ENCODE measurements around the gene FGD5. TPM values are rescaled to one million over a fixed set of nuclear protein-coding genes. Genes with fewer than 3 reads are reported as not detected.

Gene FGD5
- total RNA-seq, 1 donor from 2014 or later = 15.3 TPM

DNA sequence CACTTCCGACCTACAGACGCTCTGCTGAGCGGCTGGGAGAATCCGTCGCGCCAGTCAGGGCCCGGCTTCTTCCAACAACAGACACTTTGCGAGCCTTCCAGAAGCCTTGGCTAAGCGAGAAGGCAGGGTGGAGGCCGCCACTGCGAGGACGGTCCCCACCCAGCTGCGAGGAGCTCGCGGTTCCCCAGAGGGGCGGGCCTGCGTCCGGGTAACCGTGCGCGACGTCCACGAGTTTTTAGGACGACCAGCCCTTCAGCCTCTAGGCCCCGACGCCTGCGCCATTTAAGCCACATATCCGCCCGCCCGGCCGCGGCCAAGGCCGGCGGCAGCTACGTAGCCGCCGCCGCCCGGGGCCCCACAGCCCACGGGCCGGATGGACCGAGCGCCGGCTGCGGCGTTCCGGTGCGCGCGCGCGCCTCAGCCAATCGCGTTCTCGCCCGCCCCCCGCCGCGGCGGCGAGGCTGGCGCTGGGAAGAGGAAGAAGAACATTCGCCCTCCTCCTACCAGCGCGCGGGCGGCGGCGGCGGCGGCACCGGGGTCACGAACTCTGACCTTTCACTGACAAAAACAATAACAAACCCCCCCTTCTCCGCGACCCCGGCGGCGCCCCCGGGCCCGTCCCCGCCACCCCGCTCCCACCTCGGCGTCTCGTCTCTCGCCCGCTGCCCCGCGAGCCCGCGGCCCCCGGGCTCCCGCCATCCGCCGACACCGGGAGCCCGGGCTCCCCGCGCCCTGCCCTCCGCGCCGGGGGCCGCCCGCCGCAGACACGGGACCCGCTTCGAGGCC lies 128.5 kb downstream of the FGD5 start, which contains the start of gene NR2C2:
Gene NR2C2, plus strand, starts transcription at position 484 of the 786 bp plus-strand sequence. CDS start 56,332 bp downstream, outside the sequence.
- Mint-ChIP-seq H3K36me3 (peaks cover 32% of the 10 kb centered on the region), H3K27ac (peak within 1 kb of the TSS; percentile 100), H3K9me3 (no peaks in the 10 kb centered on the region), H3K4me3 (peak within 1 kb of the TSS; percentile 99), H3K4me1 (ENCODE audit: unreplicated experiment) (peaks cover 36% of the 10 kb centered on the region), H3K27me3 (no peaks in the 10 kb centered on the region)
- DNase-seq (ENCODE audit: extremely low spot score, unreplicated experiment) = peak; percentile 83
- no peak for TF ChIP-seq CTCF (conservative IDR thresholded peaks at IDR 0.05)

DNA sequence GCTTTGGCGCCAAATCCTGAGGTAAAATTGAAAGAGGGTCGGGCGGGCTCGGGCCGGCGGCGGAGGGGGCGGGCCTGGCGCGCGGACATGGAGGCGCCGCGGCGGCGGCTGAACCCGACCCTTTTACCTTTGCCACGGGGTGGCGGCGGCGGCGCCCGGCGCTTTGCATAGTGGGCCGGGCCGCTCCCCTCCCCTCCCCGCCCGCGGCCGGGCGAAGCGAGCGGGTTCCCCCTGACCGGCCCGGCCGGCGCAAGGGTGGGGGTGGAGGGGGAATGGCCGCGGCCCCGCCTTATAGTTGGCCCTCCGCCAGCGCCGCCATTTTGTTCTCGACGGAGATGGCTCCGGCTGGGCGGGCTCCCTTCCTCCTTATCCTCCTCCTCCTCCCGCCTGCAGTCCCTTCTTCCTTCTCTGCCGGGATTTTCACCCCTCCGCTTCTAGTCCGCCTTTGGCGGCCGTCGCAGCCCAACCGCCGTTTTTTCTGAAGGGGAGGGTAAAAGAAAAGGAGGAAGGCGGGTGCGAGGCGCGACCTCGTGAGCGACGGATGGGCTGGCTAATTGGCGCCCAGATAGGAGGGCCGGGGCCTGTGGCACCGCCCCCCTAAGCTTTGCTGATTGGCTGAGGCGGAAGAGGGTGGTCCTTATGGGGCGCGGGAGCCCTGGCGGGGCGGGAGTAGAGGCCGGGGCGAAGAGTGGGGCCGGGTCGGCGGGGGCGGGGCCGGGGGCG lies 129.3 kb downstream of the FGD5 start:
- Mint-ChIP-seq H3K4me1 (ENCODE audit: unreplicated experiment) (peaks cover 37% of the 10 kb centered on the region), H3K36me3 (peaks cover 36% of the 10 kb centered on the region)
- peak; percentile 96 for DNase-seq (ENCODE audit: extremely low spot score, unreplicated experiment)

GRCh38 chr3:14948609-14949038 lies 129.9 kb downstream of the FGD5 start:
- peak; percentile 25 for TF ChIP-seq CTCF (conservative IDR thresholded peaks at IDR 0.05)
- Mint-ChIP-seq H3K4me3 (peak overlapping the region; percentile 99), H3K36me3 (peaks cover 33% of the 10 kb centered on the region), H3K27me3 (no peaks in the 10 kb centered on the region), H3K27ac (peak overlapping the region; percentile 100), H3K4me1 (ENCODE audit: unreplicated experiment) (peaks cover 34% of the 10 kb centered on the region), H3K9me3 (no peaks in the 10 kb centered on the region)
- no peak for DNase-seq (ENCODE audit: extremely low spot score, unreplicated experiment)

More for the DNA sequence above, 129.3 kb downstream of the FGD5 start:
- Mint-ChIP-seq H3K27ac (peak overlapping the region; percentile 100), H3K27me3 (no peaks in the 10 kb centered on the region), H3K4me3 (peak overlapping the region; percentile 99), H3K9me3 (no peaks in the 10 kb centered on the region)
- TF ChIP-seq CTCF (conservative IDR thresholded peaks at IDR 0.05) = no peak

DNA sequence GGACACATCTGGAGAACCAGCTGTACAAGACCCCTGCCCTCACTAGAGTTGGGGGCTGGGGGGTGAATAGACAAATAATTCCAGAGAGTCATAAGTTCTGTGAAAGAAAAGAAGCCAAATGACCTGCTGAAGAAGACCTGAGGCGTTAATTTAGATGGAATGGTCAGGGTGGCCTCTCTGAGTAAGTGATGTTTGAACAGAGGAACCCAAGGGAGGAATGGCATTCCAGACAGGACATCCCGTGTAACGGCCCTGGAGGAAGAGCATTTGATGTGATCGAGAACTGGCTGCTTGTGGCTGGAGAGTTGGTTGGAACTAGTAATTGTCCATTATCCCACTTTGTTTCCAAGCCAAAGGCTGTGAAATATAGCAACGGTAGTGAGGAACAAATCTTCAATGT lies 130.4 kb downstream of the FGD5 start:
- Mint-ChIP-seq H3K36me3 (peaks cover 29% of the 10 kb centered on the region), H3K4me1 (ENCODE audit: unreplicated experiment) (peaks cover 34% of the 10 kb centered on the region), H3K4me3 (peak overlapping the region; percentile 99), H3K27me3 (no peaks in the 10 kb centered on the region), H3K27ac (peak overlapping the region; percentile 100), H3K9me3 (no peaks in the 10 kb centered on the region)
- TF ChIP-seq CTCF (conservative IDR thresholded peaks at IDR 0.05) = no peak
- DNase-seq (ENCODE audit: extremely low spot score, unreplicated experiment) = no peak

DNA sequence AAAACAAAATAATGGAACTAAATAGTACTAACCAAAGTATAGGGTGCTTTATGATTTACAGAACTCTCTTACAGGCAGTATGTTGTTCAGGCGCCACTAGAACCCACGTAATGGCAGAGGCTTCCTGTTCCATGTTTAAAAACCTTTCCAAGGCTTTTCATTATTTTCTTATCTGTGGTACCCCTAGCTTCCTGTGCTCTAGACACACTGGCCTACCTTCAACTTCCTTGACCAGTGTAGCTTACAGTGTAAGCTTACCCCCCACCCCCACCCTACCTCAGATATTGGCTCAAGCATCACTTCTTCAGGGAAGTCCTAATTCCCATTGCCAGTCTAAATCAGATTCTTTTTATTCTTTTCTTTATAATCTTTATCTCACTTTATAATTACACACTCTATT lies 131.5 kb downstream of the FGD5 start:
- DNase-seq (ENCODE audit: extremely low spot score, unreplicated experiment) = no peak
- no peaks in the 10 kb centered on the region for H3K9me3 Mint-ChIP-seq
- H3K36me3 Mint-ChIP-seq = peaks cover 34% of the 10 kb centered on the region
- no peak for TF ChIP-seq CTCF (conservative IDR thresholded peaks at IDR 0.05)
- peak overlapping the region; percentile 37 for H3K27ac Mint-ChIP-seq
- peak overlapping the region; percentile 47 for H3K4me3 Mint-ChIP-seq
- peaks cover 36% of the 10 kb centered on the region for H3K4me1 Mint-ChIP-seq (ENCODE audit: unreplicated experiment)
- no peaks in the 10 kb centered on the region for H3K27me3 Mint-ChIP-seq

Data from type B pancreatic cell (in vitro differentiated cells).